PC-9 (cell line): ENCODE data around the gene RFPL4A. TPM values are rescaled to one million over a fixed set of nuclear protein-coding genes. Genes with fewer than 3 reads are reported as not detected.

ENCODE experiments used
- BruUV-seq: library from RNA; stranded (reverse); fragments of 400-500 nt; replicated peaks from 2 replicates; lab custom pipeline; 2021; lab: Mats Ljungman, UMichigan
- CTCF ChIA-PET: fragments of 300-600 bp; sonication (Branson Sonifier 250); formaldehyde crosslinking; loops from one replicate; lab custom pipeline; 2022; ENCODE audit warnings: antibody characterized with exemption; lab: Charles Lee
- POLR2A ChIA-PET: fragments of 300-600 bp; sonication (Branson Sonifier 250); formaldehyde crosslinking; loops from one replicate; lab custom pipeline; 2022; ENCODE audit warnings: antibody characterized with exemption; ENCODE audit not compliant: unreplicated experiment; lab: Charles Lee
- DNase-seq, 2 experiments: peaks; one replicate each; pipeline versions ENCODE4 v3.0.0 to v3.0.0-alpha.2; 2015 to 2022; ENCODE audit warnings: mixed read lengths in 1 of 2
- H2AFZ ChIP-seq: fragments of 200-600 bp; sonication (generic); 2 replicates; pipeline ENCODE4 v1.8.1; 2017; ENCODE audit warnings: antibody characterized with exemption
- H3F3A ChIP-seq: fragments of 200-600 bp; sonication (generic); 2 replicates; pipeline ENCODE4 v1.8.1; 2017; ENCODE audit warnings: antibody characterized with exemption, mild to moderate bottlenecking, low read depth; ENCODE audit not compliant: insufficient read depth
- H3K27ac ChIP-seq: fragments of 200-600 bp; sonication (generic); 2 replicates; pipeline ENCODE4 v1.6.1; 2016; ENCODE audit warnings: mixed run types
- H3K27me3 ChIP-seq: fragments of 200-600 bp; sonication (generic); 2 replicates; pipeline ENCODE4 v1.6.1; 2016; ENCODE audit warnings: low read depth, mixed run types; ENCODE audit not compliant: insufficient read depth
- H3K36me3 ChIP-seq: fragments of 200-600 bp; sonication (generic); 2 replicates; pipeline ENCODE4 v1.6.1; 2016; ENCODE audit warnings: low read depth, mixed run types
- H3K4me1 ChIP-seq: fragments of 200-600 bp; sonication (generic); replicated peaks from 2 replicates; pipeline ENCODE4 v1.6.1; 2016; ENCODE audit warnings: mixed run types; ENCODE audit not compliant: insufficient read depth
- H3K4me2 ChIP-seq: fragments of 200-600 bp; sonication (generic); 2 replicates; pipeline ENCODE4 v1.6.1; 2017; ENCODE audit warnings: mixed run types
- H3K4me3 ChIP-seq: fragments of 200-600 bp; sonication (generic); 2 replicates; pipeline ENCODE4 v1.6.1; 2016; ENCODE audit warnings: mixed run types
- H3K79me2 ChIP-seq: fragments of 200-600 bp; sonication (generic); 2 replicates; pipeline ENCODE4 v1.6.1; 2017; ENCODE audit warnings: low read depth, mixed run types
- H3K9me2 ChIP-seq: fragments of 200-600 bp; sonication (generic); 2 replicates; pipeline ENCODE4 v1.8.1; 2017; ENCODE audit warnings: mild to moderate bottlenecking; ENCODE audit not compliant: insufficient read depth
- H3K9me3 ChIP-seq: fragments of 200-600 bp; sonication (generic); 2 replicates; pipeline ENCODE4 v1.8.1; 2016; ENCODE audit warnings: low read depth; ENCODE audit not compliant: insufficient read depth
- H4K20me1 ChIP-seq: fragments of 200-600 bp; sonication (generic); 2 replicates; pipeline ENCODE4 v1.8.1; 2017; ENCODE audit not compliant: insufficient read depth
- EZH2 ChIP-seq: fragments of 200-600 bp; sonication (generic); IDR thresholded peaks from 2 replicates; pipeline ENCODE4 v1.8.0; 2017; ENCODE audit warnings: antibody characterized with exemption, low read depth
- intact Hi-C: fragments of 100-400 bp; cut with micrococcal nuclease; formaldehyde crosslinking; loops from one replicate; pipeline ENCODE4 v1.10.0; 2022; ENCODE audit not compliant: unreplicated experiment
- total RNA-seq: library from RNA; stranded (reverse); gene quantifications from 2 replicates; pipeline ENCODE4 v1.2.3, GENCODE V29; 2021
- TF ChIP-seq, protein P1 (sequence below): fragments of 200-600 bp; sonication (generic); conservative IDR thresholded peaks from 2 replicates; pipeline ENCODE4 v1.6.1; 2017; ENCODE audit warnings: mixed run types, antibody characterized with exemption, mild to moderate bottlenecking, moderate library complexity

RFPL4A gene
- total RNA-seq, 1 experiment from 2014 or later: not detected

GRCh38 chr19:55778331-55778730, 19.4 kb downstream of the RFPL4A start:
- H4K20me1 ChIP-seq: no peaks in the 10 kb centered on the region
- H3K27ac ChIP-seq: no peak overlapping the region
- no peak overlapping the region; the same call in 1 of the 2 replicates for H3K4me2 ChIP-seq
- ChIA-PET CTCF (no interaction called here), POLR2A (no interaction called here)
- H3K36me3 ChIP-seq: no peaks in the 10 kb centered on the region
- no peaks in the 10 kb centered on the region for H3F3A ChIP-seq
- intact Hi-C loops: no loop called here
- no peak overlapping the region for H2AFZ ChIP-seq
- BruUV-seq: no TSS peak
- no peaks in the 10 kb centered on the region for H3K9me3 ChIP-seq
- DNase-seq: no peak
- no peaks in the 10 kb centered on the region for H3K4me1 ChIP-seq
- H3K9me2 ChIP-seq: no peaks in the 10 kb centered on the region
- H3K27me3 ChIP-seq: peaks cover 88% of the 10 kb centered on the region
- no peak for TF ChIP-seq EZH2
- TF ChIP-seq, protein P1, sequence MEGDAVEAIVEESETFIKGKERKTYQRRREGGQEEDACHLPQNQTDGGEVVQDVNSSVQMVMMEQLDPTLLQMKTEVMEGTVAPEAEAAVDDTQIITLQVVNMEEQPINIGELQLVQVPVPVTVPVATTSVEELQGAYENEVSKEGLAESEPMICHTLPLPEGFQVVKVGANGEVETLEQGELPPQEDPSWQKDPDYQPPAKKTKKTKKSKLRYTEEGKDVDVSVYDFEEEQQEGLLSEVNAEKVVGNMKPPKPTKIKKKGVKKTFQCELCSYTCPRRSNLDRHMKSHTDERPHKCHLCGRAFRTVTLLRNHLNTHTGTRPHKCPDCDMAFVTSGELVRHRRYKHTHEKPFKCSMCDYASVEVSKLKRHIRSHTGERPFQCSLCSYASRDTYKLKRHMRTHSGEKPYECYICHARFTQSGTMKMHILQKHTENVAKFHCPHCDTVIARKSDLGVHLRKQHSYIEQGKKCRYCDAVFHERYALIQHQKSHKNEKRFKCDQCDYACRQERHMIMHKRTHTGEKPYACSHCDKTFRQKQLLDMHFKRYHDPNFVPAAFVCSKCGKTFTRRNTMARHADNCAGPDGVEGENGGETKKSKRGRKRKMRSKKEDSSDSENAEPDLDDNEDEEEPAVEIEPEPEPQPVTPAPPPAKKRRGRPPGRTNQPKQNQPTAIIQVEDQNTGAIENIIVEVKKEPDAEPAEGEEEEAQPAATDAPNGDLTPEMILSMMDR: no peak
- no peaks in the 10 kb centered on the region for H3K79me2 ChIP-seq
- no peak overlapping the region for H3K4me3 ChIP-seq

DNA sequence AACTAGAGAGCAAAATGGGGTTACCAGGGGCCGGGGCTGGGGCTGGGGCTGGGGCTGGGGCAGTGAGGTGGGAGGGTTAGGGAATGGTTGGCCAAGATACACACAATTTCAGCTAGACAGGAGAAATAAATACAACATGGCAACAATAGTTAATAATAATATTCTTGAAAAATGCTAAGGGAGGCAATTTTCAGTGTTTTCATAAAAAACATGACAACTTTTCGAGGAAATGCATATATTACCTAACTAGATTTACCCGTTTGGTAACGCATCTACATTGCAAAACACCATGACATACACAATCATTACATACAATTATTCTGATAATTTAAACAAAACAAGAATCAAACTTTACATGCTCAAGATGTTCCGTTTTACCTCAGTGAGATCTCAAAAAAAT, 22.2 kb downstream of the RFPL4A start:
- H3K27ac ChIP-seq: no peak overlapping the region
- no peaks in the 10 kb centered on the region for H3K9me3 ChIP-seq
- intact Hi-C loops: no loop called here
- no peaks in the 10 kb centered on the region for H3F3A ChIP-seq
- H3K4me1 ChIP-seq: no peaks in the 10 kb centered on the region
- no TSS peak for BruUV-seq
- no peak for DNase-seq
- no peak overlapping the region for H2AFZ ChIP-seq
- TF ChIP-seq EZH2: no peak
- TF ChIP-seq, protein P1: no peak
- H3K36me3 ChIP-seq: no peaks in the 10 kb centered on the region
- CTCF ChIA-PET: no interaction called here
- H3K4me3 ChIP-seq: no peak overlapping the region
- POLR2A ChIA-PET: no interaction called here
- no peaks in the 10 kb centered on the region for H3K79me2 ChIP-seq
- H4K20me1 ChIP-seq: no peaks in the 10 kb centered on the region
- no peaks in the 10 kb centered on the region for H3K9me2 ChIP-seq
- peaks cover 100% of the 10 kb centered on the region for H3K27me3 ChIP-seq
- H3K4me2 ChIP-seq: no peak overlapping the region

GRCh38 chr19:55795021-55795420, 36.1 kb downstream of the RFPL4A start:
- no peak overlapping the region for H3K4me2 ChIP-seq
- H3K4me1 ChIP-seq: no peaks in the 10 kb centered on the region
- no peaks in the 10 kb centered on the region for H3K9me2 ChIP-seq
- no peaks in the 10 kb centered on the region for H3K36me3 ChIP-seq
- no peaks in the 10 kb centered on the region for H3K79me2 ChIP-seq
- TF ChIP-seq EZH2: no peak
- H3K4me3 ChIP-seq: no peak overlapping the region
- ChIA-PET CTCF (no interaction called here), POLR2A (no interaction called here)
- DNase-seq: no peak
- no peaks in the 10 kb centered on the region for H3F3A ChIP-seq
- peaks cover 93% of the 10 kb centered on the region for H3K27me3 ChIP-seq
- H3K9me3 ChIP-seq: peaks cover 4% of the 10 kb centered on the region; the same call in 1 of the 2 replicates
- no TSS peak for BruUV-seq
- H4K20me1 ChIP-seq: no peaks in the 10 kb centered on the region
- H2AFZ ChIP-seq: no peak overlapping the region
- H3K27ac ChIP-seq: no peak overlapping the region
- intact Hi-C loops: no loop called here

DNA sequence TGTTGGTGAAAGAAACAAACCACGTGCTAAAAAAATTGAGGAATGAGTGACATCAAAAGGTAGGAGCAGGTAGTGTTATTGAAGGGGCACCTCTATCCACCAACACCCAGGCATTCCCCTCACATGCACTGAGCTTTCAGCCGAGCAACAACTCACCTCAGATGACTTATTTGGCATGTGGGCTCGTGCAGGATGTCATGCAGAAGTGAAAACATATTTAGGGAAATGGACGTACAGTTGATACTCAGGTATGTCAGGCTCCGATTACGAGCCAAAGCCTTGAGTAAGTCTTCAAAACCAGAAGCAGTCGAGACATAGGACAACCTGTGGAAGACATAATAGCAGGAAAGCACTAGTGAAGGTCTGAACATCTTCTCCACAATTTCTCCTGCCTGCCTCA, 42.5 kb downstream of the RFPL4A start:
- DNase-seq: no peak
- H3K27ac ChIP-seq: no peak overlapping the region
- intact Hi-C loops: no loop called here
- no peak overlapping the region for H2AFZ ChIP-seq
- no peaks in the 10 kb centered on the region for H3K36me3 ChIP-seq
- CTCF ChIA-PET: no interaction called here
- no TSS peak for BruUV-seq
- no peaks in the 10 kb centered on the region for H3K4me1 ChIP-seq
- H3K4me3 ChIP-seq: no peak overlapping the region
- no peaks in the 10 kb centered on the region for H3F3A ChIP-seq
- H3K79me2 ChIP-seq: no peaks in the 10 kb centered on the region
- POLR2A ChIA-PET: no interaction called here
- no peaks in the 10 kb centered on the region for H4K20me1 ChIP-seq
- TF ChIP-seq, protein P1: no peak
- no peaks in the 10 kb centered on the region for H3K9me2 ChIP-seq
- no peaks in the 10 kb centered on the region for H3K9me3 ChIP-seq
- peaks cover 97% of the 10 kb centered on the region for H3K27me3 ChIP-seq
- H3K4me2 ChIP-seq: no peak overlapping the region
